Body of pancreas (tissue), 4 donors: ENCODE results near the gene TSEN34. TPM values are rescaled to one million over a fixed set of nuclear protein-coding genes. Genes with fewer than 3 reads are reported as not detected.
A peak's percentile ranks its signal among the peaks of the same experiment; 100 is the strongest.

ENCODE experiments used
- ATAC-seq: fragments of 150-250 bp; one replicate; pipeline ENCODE4 v1.9.1; 2016
- DNase-seq, 4 donors: peaks; one replicate each; pipeline ENCODE4 v3.0.0-alpha.2; 2019
- H3K27ac ChIP-seq, 4 donors: fragments of 200-600 bp; sonication (generic); 1 replicate in 3 of 4; 2 replicates in 1 of 4; pipeline versions ENCODE4 v1.5.1 to v1.6.1; 2016 to 2019; ENCODE audit warnings: mild to moderate bottlenecking in 1 of 4, mixed read lengths in 1 of 4, moderate library complexity in 1 of 4
- H3K27me3 ChIP-seq, 2 donors: fragments of 200-600 bp; sonication (generic); one replicate each; pipeline ENCODE4 v1.6.0; 2016; ENCODE audit warnings: mild to moderate bottlenecking in 1 of 2
- H3K36me3 ChIP-seq, 2 donors: fragments of 200-600 bp; sonication (generic); replicated peaks in 1 of 2; 2 replicates each; pipeline ENCODE4 v1.5.1; 2016; ENCODE audit warnings: low read depth in 2 of 2; ENCODE audit not compliant: insufficient read depth in 1 of 2
- H3K4me1 ChIP-seq: fragments of 200-600 bp; sonication (generic); one replicate; pipeline ENCODE4 v1.6.0; 2016
- H3K4me3 ChIP-seq, 2 donors: fragments of 200-600 bp; sonication (generic); 1 replicate in 1 of 2; 2 replicates in 1 of 2; pipeline ENCODE4 v1.5.1; 2016 to 2019
- H3K9me3 ChIP-seq, 3 donors: fragments of 200-600 bp; sonication (generic); 1 replicate in 2 of 3; 2 replicates in 1 of 3; pipeline ENCODE4 v1.5.1; 2016
- POLR2A ChIP-seq, 3 donors: fragments of 450-650 bp; IDR thresholded peaks; one replicate each; pipeline ENCODE4 v1.6.1; 2016; ENCODE audit warnings: antibody characterized with exemption in 3 of 3, mild to moderate bottlenecking in 2 of 3
- WGBS, 2 donors: methylation state at CpG; one replicate each; pipeline ENCODE4 v1.1.5; 2017; 5-methylcytosine and 5-hydroxymethylcytosine counted together
- intact Hi-C: fragments of 100-400 bp; cut with DNase I; formaldehyde crosslinking; loops from one replicate; pipeline ENCODE4 v1.15.1; 2023
- total RNA-seq, 2 donors: library from RNA; depleted of rRNA; stranded (reverse); fragments of >200 nt; gene quantifications; one replicate each; pipeline ENCODE4 v1.1.0, GENCODE V29; 2016
- TF ChIP-seq, protein P1 (sequence below), 7 experiments: fragments of 450-650 bp in 4 of 7; fragments of 200-600 bp in 3 of 7; sonication (generic) in 3 of 7; IDR thresholded peaks; one replicate each; pipeline ENCODE4 v1.5.1; 2016 to 2019; ENCODE audit warnings: antibody characterized with exemption in 7 of 7

Gene TSEN34
- total RNA-seq, 2 donors from 2014 or later, result 33.9 to 56.6 TPM

- Histone ChIP-seq H3K36me3 (peaks cover 0 to 9% of the 10 kb centered on the region in 2 donors), H3K4me3 (no peak overlapping the region), H3K4me1 (peaks cover 37% of the 10 kb centered on the region), H3K27ac (no peak overlapping the region), H3K9me3 (no peaks in the 10 kb centered on the region), H3K27me3 (no peaks in the 10 kb centered on the region)
- DNase-seq (no peak), ATAC-seq (no peak)
- no peak for TF ChIP-seq POLR2A (IDR thresholded peaks at IDR 0.05)
- TF ChIP-seq, protein P1, sequence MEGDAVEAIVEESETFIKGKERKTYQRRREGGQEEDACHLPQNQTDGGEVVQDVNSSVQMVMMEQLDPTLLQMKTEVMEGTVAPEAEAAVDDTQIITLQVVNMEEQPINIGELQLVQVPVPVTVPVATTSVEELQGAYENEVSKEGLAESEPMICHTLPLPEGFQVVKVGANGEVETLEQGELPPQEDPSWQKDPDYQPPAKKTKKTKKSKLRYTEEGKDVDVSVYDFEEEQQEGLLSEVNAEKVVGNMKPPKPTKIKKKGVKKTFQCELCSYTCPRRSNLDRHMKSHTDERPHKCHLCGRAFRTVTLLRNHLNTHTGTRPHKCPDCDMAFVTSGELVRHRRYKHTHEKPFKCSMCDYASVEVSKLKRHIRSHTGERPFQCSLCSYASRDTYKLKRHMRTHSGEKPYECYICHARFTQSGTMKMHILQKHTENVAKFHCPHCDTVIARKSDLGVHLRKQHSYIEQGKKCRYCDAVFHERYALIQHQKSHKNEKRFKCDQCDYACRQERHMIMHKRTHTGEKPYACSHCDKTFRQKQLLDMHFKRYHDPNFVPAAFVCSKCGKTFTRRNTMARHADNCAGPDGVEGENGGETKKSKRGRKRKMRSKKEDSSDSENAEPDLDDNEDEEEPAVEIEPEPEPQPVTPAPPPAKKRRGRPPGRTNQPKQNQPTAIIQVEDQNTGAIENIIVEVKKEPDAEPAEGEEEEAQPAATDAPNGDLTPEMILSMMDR (IDR thresholded peaks at IDR 0.05), result no peak
- intact Hi-C loops, result no loop called here
- WGBS, 2 donors, result 89 to 91% methylated on average over 16 of the region's 16 CpGs
Observed at GRCh38 chr19:54199401-54199800, 8.3 kb downstream of the TSEN34 start.

DNA sequence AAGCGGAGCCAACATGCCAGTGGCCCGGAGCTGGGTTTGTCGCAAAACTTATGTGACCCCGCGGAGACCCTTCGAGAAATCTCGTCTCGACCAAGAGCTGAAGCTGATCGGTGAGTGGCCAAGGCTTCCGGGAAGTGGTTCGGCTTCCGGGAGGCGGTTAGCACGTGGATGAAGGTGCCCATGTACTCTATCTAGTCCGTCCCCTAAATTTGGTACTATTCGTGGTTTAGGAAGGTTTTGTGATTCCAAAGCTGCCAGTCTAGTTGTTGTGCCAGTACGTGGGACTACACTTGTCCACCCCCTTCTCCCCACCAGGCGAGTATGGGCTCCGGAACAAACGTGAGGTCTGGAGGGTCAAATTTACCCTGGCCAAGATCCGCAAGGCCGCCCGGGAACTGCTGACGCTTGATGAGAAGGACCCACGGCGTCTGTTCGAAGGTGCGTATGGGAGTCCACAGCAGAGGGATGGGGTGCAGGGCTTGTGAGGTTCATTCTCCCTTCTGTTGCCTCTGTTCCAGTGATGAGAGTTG is 10.1 kb downstream of the TSEN34 start:
- Histone ChIP-seq H3K27ac (peak overlapping the region; percentile 81 to 97 (median 94)), H3K4me1 (peaks cover 55% of the 10 kb centered on the region), H3K27me3 (no peaks in the 10 kb centered on the region), H3K36me3 (peaks cover under 1 to 19% of the 10 kb centered on the region in 2 donors), H3K9me3 (no peaks in the 10 kb centered on the region), H3K4me3 (peak overlapping the region; percentile 65 to 74)
- TF ChIP-seq, protein P1 (IDR thresholded peaks at IDR 0.05), result no peak
- TF ChIP-seq POLR2A (IDR thresholded peaks at IDR 0.05), result no peak
- intact Hi-C loops, result no loop called here
- ATAC-seq (no peak), DNase-seq (no peak)
- WGBS, 2 donors, result 0% methylated on average over 15 to 28 of the region's 28 CpGs

- H3K27me3 ChIP-seq, result no peaks in the 10 kb centered on the region
- H3K27ac ChIP-seq, result peak overlapping the region in 3 of 4 donors; percentile 93 to 97 (median 94)
- peaks cover 5 to 24% of the 10 kb centered on the region in 2 donors for H3K36me3 ChIP-seq
- ATAC-seq, result no peak
- H3K4me1 ChIP-seq, result peaks cover 63% of the 10 kb centered on the region
- no peaks in the 10 kb centered on the region for H3K9me3 ChIP-seq
- no peak for DNase-seq
- TF ChIP-seq, protein P1 (IDR thresholded peaks at IDR 0.05), result no peak
- no peak for TF ChIP-seq POLR2A (IDR thresholded peaks at IDR 0.05)
- peak overlapping the region in 1 of 2 donors; percentile 4 for H3K4me3 ChIP-seq
- intact Hi-C loops, result no loop called here
- 47 to 49% methylated on average over 13 of the region's 13 CpGs for WGBS, 2 donors
Observed at GRCh38 chr19:54201980-54202379, 10.9 kb downstream of the TSEN34 start.

DNA sequence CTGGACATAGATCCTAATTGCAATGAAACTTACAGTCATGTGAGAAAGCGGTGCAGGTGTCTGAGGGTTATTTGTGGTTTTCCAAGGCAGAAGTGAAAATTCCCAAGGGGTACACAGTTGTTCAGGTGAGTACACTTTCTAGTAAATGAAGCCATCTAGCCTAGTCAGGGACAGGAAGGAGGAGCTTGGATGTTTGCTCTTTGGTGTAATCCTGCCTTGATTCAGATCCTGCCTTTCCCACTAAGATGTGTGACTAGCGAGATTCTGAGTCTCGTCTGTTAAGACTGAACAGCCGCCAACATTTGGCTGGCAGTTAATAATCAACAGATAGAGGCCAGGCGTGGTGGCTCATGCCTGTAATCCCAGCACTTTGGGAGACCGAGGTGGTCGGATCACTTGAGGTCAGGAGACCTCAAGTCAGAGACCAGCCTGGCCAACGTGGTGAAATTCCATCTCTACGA is 12.1 kb downstream of the TSEN34 start:
- H3K4me1 ChIP-seq, result peaks cover 75% of the 10 kb centered on the region
- TF ChIP-seq, protein P1 (IDR thresholded peaks at IDR 0.05), result no peak
- peak in 2 of 3 donors; percentile 33 to 39 for TF ChIP-seq POLR2A (IDR thresholded peaks at IDR 0.05)
- no peaks in the 10 kb centered on the region for H3K9me3 ChIP-seq
- H3K27me3 ChIP-seq, result no peaks in the 10 kb centered on the region
- H3K36me3 ChIP-seq, result peaks cover 5 to 30% of the 10 kb centered on the region in 2 donors
- intact Hi-C loops, result no loop called here
- H3K4me3 ChIP-seq, result no peak overlapping the region
- 19 to 20% methylated on average over 8 to 9 of the region's 9 CpGs for WGBS, 2 donors
- peak overlapping the region; percentile 33 to 97 (median 94) for H3K27ac ChIP-seq
- peak; percentile 4 for ATAC-seq
- peak; percentile 64 to 80 (median 78) for DNase-seq
